ENCODE measurements around the gene OIT3.
"Not testable (repeated sequence)": the region's sequence is repeated elsewhere in the genome, so short reads cannot be mapped to it uniquely, and the experiment has no call there.

The OIT3 gene

GRCh38 chr10:72904806-72905205, 11.3 kb downstream of the OIT3 start:
- no peak for DNase-seq

GRCh38 chr10:72906446-72906845, 12.9 kb downstream of the OIT3 start:
- no peak for DNase-seq

GRCh38 chr10:72910705-72911104, 17.2 kb downstream of the OIT3 start:
- DNase-seq, result no peak

- no peak for DNase-seq
Observed at GRCh38 chr10:72911758-72912157, 18.2 kb downstream of the OIT3 start.

GRCh38 chr10:72912736-72913135, 19.2 kb downstream of the OIT3 start:
- DNase-seq, result no peak

GRCh38 chr10:72913287-72913686, 19.7 kb downstream of the OIT3 start:
- no peak for DNase-seq

GRCh38 chr10:72917201-72917600, 23.7 kb downstream of the OIT3 start:
- not testable (repeated sequence) for DNase-seq

GRCh38 chr10:72917803-72918332, 24.3 kb downstream of the OIT3 start:
- not testable (repeated sequence) for DNase-seq

GRCh38 chr10:72918352-72918751, 24.8 kb downstream of the OIT3 start:
- no peak for DNase-seq

- not testable (repeated sequence) for DNase-seq
Observed at GRCh38 chr10:72921147-72921683, 27.7 kb downstream of the OIT3 start.

- no peak for DNase-seq
Observed at GRCh38 chr10:72924351-72924750, 30.8 kb downstream of the OIT3 start.

- DNase-seq, result no peak
Observed at GRCh38 chr10:72925951-72926465, 32.5 kb downstream of the OIT3 start.

- no peak for DNase-seq
Observed at GRCh38 chr10:72927485-72927884, 33.9 kb downstream of the OIT3 start.

- no peak for DNase-seq
Observed at GRCh38 chr10:72928798-72929197, 35.3 kb downstream of the OIT3 start.

- no peak for DNase-seq
Observed at GRCh38 chr10:72930276-72930675, 36.7 kb downstream of the OIT3 start.

- no peak for DNase-seq
Observed at GRCh38 chr10:72932259-72933015, 38.9 kb downstream of the OIT3 start.

GRCh38 chr10:72935361-72935760, 41.8 kb downstream of the OIT3 start:
- no peak for DNase-seq

GRCh38 chr10:72943498-72944234, 50.1 kb downstream of the OIT3 start:
- DNase-seq, result no peak

- no peak for DNase-seq
Observed at GRCh38 chr10:72946963-72947362, 53.4 kb downstream of the OIT3 start.

GRCh38 chr10:72948762-72949161, 55.2 kb downstream of the OIT3 start:
- no peak for DNase-seq

- no peak for DNase-seq
Observed at GRCh38 chr10:72951760-72952159, 58.2 kb downstream of the OIT3 start.

- no peak for DNase-seq
Observed at GRCh38 chr10:72952189-72952588, 58.6 kb downstream of the OIT3 start.

- no peak for DNase-seq
Observed at GRCh38 chr10:72952642-72953158, 59.2 kb downstream of the OIT3 start.
